Skeletal muscle tissue (tissue), 4 donors: Measurements from ENCODE around the gene BCKDK. TPM values are rescaled to one million over a fixed set of nuclear protein-coding genes. Genes with fewer than 3 reads are reported as not detected.

ENCODE experiments used
- H3K27ac ChIP-seq: one replicate; pipeline ENCODE4 v1.7.0; 2013; ENCODE audit warnings: mild to moderate bottlenecking, low read depth, low read length, inconsistent platforms
- H3K27me3 ChIP-seq, 3 donors: one replicate each; pipeline ENCODE4 v1.7.0; 2013; ENCODE audit warnings: low read length in 3 of 3; ENCODE audit not compliant: control insufficient read depth in 3 of 3, insufficient read depth in 3 of 3
- H3K36me3 ChIP-seq, 3 donors: one replicate each; pipeline ENCODE4 v1.7.0; 2013; ENCODE audit warnings: low read length in 3 of 3; ENCODE audit not compliant: control insufficient read depth in 3 of 3, insufficient read depth in 3 of 3
- H3K4me1 ChIP-seq, 3 donors: one replicate each; pipeline ENCODE4 v1.7.0; 2013; ENCODE audit warnings: low read length in 3 of 3, mild to moderate bottlenecking in 3 of 3; ENCODE audit not compliant: control insufficient read depth in 3 of 3, insufficient read depth in 3 of 3
- H3K4me3 ChIP-seq, 3 donors: one replicate each; pipeline ENCODE4 v1.7.0; 2013; ENCODE audit warnings: low read length in 3 of 3
- H3K9ac ChIP-seq, 3 donors: one replicate each; pipeline ENCODE4 v1.7.0; 2013; ENCODE audit warnings: low read length in 3 of 3, mild to moderate bottlenecking in 3 of 3, moderate library complexity in 2 of 3, low read depth in 1 of 3
- H3K9me3 ChIP-seq, 3 donors: one replicate each; pipeline ENCODE4 v1.7.0; 2013; ENCODE audit warnings: low read length in 3 of 3; ENCODE audit not compliant: control insufficient read depth in 3 of 3
- total RNA-seq: library from RNA; depleted of rRNA; stranded (reverse); fragments of >200 nt; gene quantifications from one replicate; pipeline ENCODE4 v1.2.3, GENCODE V29; 2014
- donor health status: Osteomylitis.

Gene BCKDK
- 8.9 TPM for total RNA-seq

- peak within 1 kb of the TSS; percentile 89 to 99 (median 95) for H3K9ac ChIP-seq
- no peaks in the 10 kb centered on the region for H3K9me3 ChIP-seq
- H3K27ac ChIP-seq: peak within 1 kb of the TSS; percentile 87
- H3K36me3 ChIP-seq: peaks cover 33 to 34% (median 34%) of the 10 kb centered on the region in 3 donors
- no peaks in the 10 kb centered on the region for H3K27me3 ChIP-seq
- peak within 1 kb of the TSS; percentile 64 to 84 (median 84) for H3K4me3 ChIP-seq
- peaks cover 42 to 51% (median 44%) of the 10 kb centered on the region in 3 donors for H3K4me1 ChIP-seq
Observed at GRCh38 chr16:31108035-31108793, at the start of gene BCKDK. Gene BCKDK (plus strand): TSS chr16:31108386. CDS start chr16:31109224, 838 bp downstream.

DNA sequence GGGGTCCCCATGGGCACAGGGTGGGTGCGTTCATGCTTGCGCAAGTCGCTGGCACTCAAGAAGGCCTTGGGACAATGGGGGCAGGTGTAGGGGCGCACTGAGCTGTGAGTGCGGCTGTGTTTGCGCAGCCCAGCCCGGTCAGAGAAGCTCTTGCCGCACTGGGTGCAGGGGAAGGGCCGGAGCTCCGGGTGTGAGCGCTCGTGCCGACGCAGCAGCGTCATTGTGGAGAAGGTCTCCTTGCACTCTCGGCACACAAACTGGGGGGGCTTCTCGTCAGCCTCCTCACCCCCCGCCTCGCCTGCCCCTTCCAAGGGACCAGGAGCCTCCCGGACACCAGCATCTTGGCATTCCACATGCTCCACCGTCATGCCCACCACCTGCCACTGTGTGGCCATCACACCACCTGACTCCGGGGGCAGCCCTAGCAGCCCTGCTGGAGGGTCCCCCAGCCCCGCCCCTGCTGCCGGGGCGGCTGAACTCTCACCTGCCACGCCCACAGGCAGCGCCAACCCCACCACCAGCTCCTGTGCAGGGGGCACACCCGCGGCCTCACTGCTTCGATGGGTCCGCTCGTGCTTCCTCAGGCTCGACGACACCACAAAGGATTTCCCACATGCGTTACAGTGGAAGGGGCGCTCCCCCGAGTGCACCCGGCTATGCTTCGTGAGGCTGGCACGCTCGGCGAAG lies 46.9 kb upstream of the BCKDK start:
- Histone ChIP-seq H3K27ac (no peak overlapping the region), H3K27me3 (no peaks in the 10 kb centered on the region), H3K4me3 (no peak overlapping the region), H3K36me3 (peaks cover 8 to 19% (median 17%) of the 10 kb centered on the region in 3 donors), H3K9me3 (no peaks in the 10 kb centered on the region), H3K4me1 (peaks cover 14 to 15% (median 15%) of the 10 kb centered on the region in 3 donors), H3K9ac (no peak overlapping the region)

DNA sequence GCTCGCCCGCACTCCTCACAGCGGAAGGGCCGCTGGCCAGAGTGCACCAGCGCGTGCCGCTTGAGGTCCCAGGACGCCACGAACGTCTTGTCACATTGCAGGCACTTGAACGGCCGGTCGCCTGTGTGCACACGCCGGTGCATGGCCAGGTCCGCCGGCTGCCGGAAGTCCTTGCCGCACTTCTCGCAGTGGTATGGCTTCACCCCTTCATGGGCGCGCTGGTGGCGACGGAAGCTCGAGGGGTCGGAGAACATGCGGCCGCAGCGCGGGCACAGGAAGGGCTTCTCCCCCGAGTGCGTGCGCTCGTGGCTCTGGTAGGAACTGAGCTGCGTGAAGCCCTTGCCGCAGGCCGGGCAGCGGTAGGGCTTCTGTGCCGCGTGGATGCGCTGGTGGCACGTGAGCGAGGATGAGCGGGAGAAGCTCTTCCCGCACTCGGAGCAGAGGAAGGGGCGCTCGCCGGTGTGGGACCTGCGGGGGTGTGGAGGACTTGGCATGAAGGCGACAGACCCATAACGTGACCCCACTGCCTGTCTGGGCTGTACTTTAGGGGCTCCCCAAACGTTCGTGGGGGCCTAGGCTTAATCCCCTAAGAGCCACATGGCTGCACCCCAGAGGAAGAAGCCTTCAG lies 46.3 kb upstream of the BCKDK start:
- Histone ChIP-seq H3K36me3 (peaks cover 8 to 19% (median 17%) of the 10 kb centered on the region in 3 donors), H3K4me3 (no peak overlapping the region), H3K4me1 (peaks cover 14 to 15% (median 15%) of the 10 kb centered on the region in 3 donors), H3K27ac (no peak overlapping the region), H3K27me3 (no peaks in the 10 kb centered on the region), H3K9ac (no peak overlapping the region), H3K9me3 (no peaks in the 10 kb centered on the region)

GRCh38 chr16:31063495-31063842 lies 44.7 kb upstream of the BCKDK start:
- Histone ChIP-seq H3K9ac (no peak overlapping the region), H3K9me3 (no peaks in the 10 kb centered on the region), H3K27ac (no peak overlapping the region)

DNA sequence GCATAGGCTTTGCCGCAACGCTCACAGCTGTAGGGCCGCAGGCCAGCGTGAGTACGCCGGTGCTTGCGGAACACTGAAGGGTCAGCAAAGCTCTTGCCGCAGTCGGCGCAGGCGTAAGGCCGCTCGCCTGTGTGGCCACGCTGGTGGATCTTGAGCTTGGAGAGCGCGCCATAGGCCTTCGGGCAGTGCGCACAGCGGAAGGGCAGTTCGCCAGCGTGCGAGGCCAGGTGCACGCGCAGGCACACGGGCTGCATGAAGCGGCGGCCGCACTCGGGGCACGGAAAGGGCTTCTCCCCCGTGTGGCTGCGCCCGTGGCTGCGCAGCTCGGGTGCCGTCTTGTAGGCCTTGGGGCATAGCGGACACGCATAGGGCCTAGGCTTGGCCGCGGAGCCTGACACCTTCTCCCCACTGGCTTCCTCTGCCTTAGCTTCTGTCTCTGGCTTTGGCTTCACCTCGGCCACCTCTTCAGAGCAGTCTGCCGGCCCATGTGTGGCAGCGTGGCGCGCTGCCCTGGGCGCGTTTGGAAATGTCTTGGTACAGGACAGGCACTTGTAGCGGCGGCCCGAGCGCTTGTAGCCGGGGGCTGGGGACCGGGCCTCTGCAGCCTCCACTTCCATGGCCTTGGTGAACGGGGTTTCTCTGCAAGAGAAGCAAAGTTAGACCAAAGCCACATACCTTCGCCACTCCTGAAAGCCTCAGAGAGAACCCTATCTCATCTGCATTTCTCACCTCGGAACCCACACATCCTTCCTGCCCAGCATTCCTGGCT lies 44.2 kb upstream of the BCKDK start:
- Histone ChIP-seq H3K9ac (peak overlapping the region in 1 of 3 donors; percentile 50), H3K4me3 (peak overlapping the region in 1 of 3 donors; percentile 7), H3K27ac (peak overlapping the region; percentile 76), H3K9me3 (no peaks in the 10 kb centered on the region), H3K27me3 (no peaks in the 10 kb centered on the region), H3K4me1 (peaks cover 14 to 15% (median 15%) of the 10 kb centered on the region in 3 donors), H3K36me3 (peaks cover 8 to 19% (median 17%) of the 10 kb centered on the region in 3 donors)

More at GRCh38 chr16:31063495-31063842, 44.7 kb upstream of the BCKDK start:
- H3K36me3 ChIP-seq: peaks cover 8 to 19% (median 17%) of the 10 kb centered on the region in 3 donors
- H3K4me3 ChIP-seq: no peak overlapping the region
- H3K4me1 ChIP-seq: peaks cover 14 to 15% (median 15%) of the 10 kb centered on the region in 3 donors
- no peaks in the 10 kb centered on the region for H3K27me3 ChIP-seq

DNA sequence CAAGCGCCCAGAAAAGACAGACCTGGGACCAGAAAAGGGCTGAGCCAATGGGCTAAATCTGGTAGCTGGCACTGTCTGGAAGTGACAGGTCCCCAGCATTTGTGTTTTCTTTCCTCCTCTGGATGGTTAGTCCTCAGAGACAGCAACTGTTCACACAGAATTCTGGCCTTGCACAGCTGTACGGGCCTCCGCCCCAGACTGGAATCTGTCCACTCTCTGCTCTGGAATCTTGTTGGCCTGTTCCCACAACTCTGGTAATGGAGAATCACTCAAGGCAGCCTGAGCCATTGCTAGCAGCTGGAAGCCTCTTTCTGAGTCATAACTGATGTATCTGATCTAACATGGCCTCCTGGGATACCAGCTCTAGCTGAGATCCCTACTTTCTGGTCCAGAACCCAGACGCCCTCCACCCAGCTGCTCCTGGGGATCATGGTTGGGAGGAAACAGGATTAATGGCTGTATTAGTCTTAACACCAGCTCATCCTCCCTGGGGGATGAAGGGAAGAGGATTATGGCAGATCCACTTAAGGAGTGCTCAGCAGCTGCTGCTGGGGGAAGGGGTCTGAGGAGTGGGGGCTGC lies 43.2 kb upstream of the BCKDK start:
- H3K4me3 ChIP-seq: peak overlapping the region in 1 of 3 donors; percentile 7
- peaks cover 14 to 15% (median 15%) of the 10 kb centered on the region in 3 donors for H3K4me1 ChIP-seq
- H3K9ac ChIP-seq: peak overlapping the region in 1 of 3 donors; percentile 50
- H3K36me3 ChIP-seq: peaks cover 8 to 19% (median 17%) of the 10 kb centered on the region in 3 donors
- peak overlapping the region; percentile 76 for H3K27ac ChIP-seq
- H3K27me3 ChIP-seq: no peaks in the 10 kb centered on the region
- no peaks in the 10 kb centered on the region for H3K9me3 ChIP-seq

DNA sequence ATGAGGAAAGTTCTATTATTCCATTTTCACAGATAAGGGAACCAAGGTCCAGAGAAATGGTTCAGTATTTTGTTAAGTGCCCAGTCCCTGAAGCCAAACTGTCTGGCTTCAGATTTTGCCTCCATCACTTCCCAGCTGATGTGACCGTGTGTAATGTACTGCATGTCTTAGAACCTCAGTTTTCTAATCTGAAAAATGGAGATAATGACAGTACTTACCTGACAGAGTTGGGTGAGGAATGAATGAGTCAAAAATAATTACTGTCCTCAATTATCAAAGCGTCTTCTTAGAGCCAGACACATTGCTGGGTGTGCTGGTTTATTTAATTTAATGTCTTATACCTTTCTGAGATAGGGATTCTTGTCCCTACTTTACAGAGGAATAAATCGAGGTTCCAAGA lies 40.8 kb upstream of the BCKDK start:
- Histone ChIP-seq H3K27ac (no peak overlapping the region), H3K9me3 (no peaks in the 10 kb centered on the region), H3K4me1 (peaks cover 21 to 25% (median 24%) of the 10 kb centered on the region in 3 donors), H3K36me3 (peaks cover 2 to 7% (median 5%) of the 10 kb centered on the region in 3 donors), H3K4me3 (no peak overlapping the region), H3K9ac (no peak overlapping the region), H3K27me3 (no peaks in the 10 kb centered on the region)

DNA sequence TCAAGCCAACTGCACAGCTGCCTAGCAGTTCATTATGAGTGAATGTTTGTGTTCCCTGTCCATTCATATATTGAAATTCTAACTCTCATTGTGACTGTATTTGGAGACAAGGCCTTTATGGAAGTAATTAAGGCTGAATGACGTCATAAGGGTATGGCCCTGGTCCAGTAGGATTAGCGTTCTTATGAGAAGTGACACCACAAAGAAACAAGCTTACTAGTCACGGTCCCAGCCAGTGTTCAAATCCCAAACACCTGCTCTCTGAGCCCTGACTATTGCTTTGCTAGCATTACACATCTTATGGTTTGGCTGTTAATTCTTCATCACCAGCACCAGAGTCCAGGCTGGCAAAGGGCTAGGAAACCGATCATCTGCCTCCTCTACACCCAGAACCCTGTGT lies 36.3 kb upstream of the BCKDK start:
- H3K9ac ChIP-seq: peak overlapping the region; percentile 89 to 97 (median 94)
- peak overlapping the region; percentile 93 for H3K27ac ChIP-seq

GRCh38 chr16:31072540-31073141 lies 35.5 kb upstream of the BCKDK start:
- Histone ChIP-seq H3K36me3 (peaks cover 14 to 16% (median 16%) of the 10 kb centered on the region in 3 donors), H3K27ac (peak overlapping the region; percentile 93), H3K9me3 (no peaks in the 10 kb centered on the region), H3K9ac (peak overlapping the region; percentile 89 to 97 (median 94)), H3K27me3 (no peaks in the 10 kb centered on the region), H3K4me3 (peak overlapping the region; percentile 100), H3K4me1 (peaks cover 24 to 33% (median 29%) of the 10 kb centered on the region in 3 donors)

More for the DNA sequence above, 36.3 kb upstream of the BCKDK start:
- H3K4me3 ChIP-seq: peak overlapping the region in 2 of 3 donors; percentile 100
- H3K36me3 ChIP-seq: peaks cover 6 to 9% (median 8%) of the 10 kb centered on the region in 3 donors
- no peaks in the 10 kb centered on the region for H3K9me3 ChIP-seq
- peaks cover 24 to 33% (median 29%) of the 10 kb centered on the region in 3 donors for H3K4me1 ChIP-seq
- H3K27me3 ChIP-seq: no peaks in the 10 kb centered on the region
